IMR-90 (cell line): ENCODE data around the gene L3MBTL3. TPM values are rescaled to one million over a fixed set of nuclear protein-coding genes. Genes with fewer than 3 reads are reported as not detected.

Source experiments
- ATAC-seq: fragments of 200-7000 bp; cut with Tn5 transposase; 2 replicates; pipeline ENCODE4 v1.9.1; 2020; ENCODE audit warnings: low read depth, mild to moderate bottlenecking, moderate library complexity
- BruUV-seq: library from RNA; stranded (reverse); fragments of 400-500 nt; replicated peaks from 2 replicates; lab custom pipeline; 2021; lab: Mats Ljungman, UMichigan
- CTCF ChIA-PET: fragments of 300-600 bp; formaldehyde crosslinking; extraction: SDS; loops from one replicate; lab custom pipeline; 2021; ENCODE audit warnings: antibody characterized with exemption; lab: Yijun Ruan, JAX
- POLR2A ChIA-PET: fragments of 300-600 bp; sonication (Branson Sonifier 250); formaldehyde crosslinking; loops from one replicate; lab custom pipeline; 2022; ENCODE audit warnings: antibody characterized with exemption; ENCODE audit not compliant: unreplicated experiment; lab: Charles Lee
- DNase-seq: peaks from one replicate; pipeline ENCODE4 v3.0.0; 2013
- H2AFZ ChIP-seq: replicated peaks from 2 replicates; pipeline ENCODE3; 2013; ENCODE audit warnings: low read length, mild to moderate bottlenecking; ENCODE audit not compliant: poor library complexity
- H2AK5ac ChIP-seq: 2 replicates; pipeline ENCODE4 v1.6.1; 2013; ENCODE audit warnings: low read depth, low read length, inconsistent platforms
- H2AK9ac ChIP-seq: replicated peaks from 2 replicates; pipeline ENCODE3; 2013; ENCODE audit warnings: mild to moderate bottlenecking, low read depth, low read length, moderate library complexity; ENCODE audit not compliant: poor library complexity
- H2BK120ac ChIP-seq: 2 replicates; pipeline ENCODE4 v1.6.1; 2013; ENCODE audit warnings: low read depth, low read length, inconsistent platforms
- H2BK15ac ChIP-seq: 3 replicates; pipeline ENCODE4 v1.6.1; 2013; ENCODE audit warnings: low read depth, low read length, inconsistent platforms
- H2BK20ac ChIP-seq: 2 replicates; pipeline ENCODE4 v1.6.1; 2013; ENCODE audit warnings: low read depth, mild to moderate bottlenecking, inconsistent platforms, low read length, moderate library complexity
- H2BK5ac ChIP-seq: 2 replicates; pipeline ENCODE4 v1.6.1; 2013; ENCODE audit warnings: mild to moderate bottlenecking, low read depth, low read length, inconsistent platforms; ENCODE audit not compliant: poor library complexity, severe bottlenecking
- H3K14ac ChIP-seq: replicated peaks from 2 replicates; pipeline ENCODE4 v1.6.1; 2013; ENCODE audit warnings: low read depth, low read length, inconsistent platforms
- H3K18ac ChIP-seq: 2 replicates; pipeline ENCODE4 v1.6.1; 2013; ENCODE audit warnings: low read depth, low read length, control low read depth
- H3K23ac ChIP-seq: 2 replicates; pipeline ENCODE4 v1.6.1; 2013; ENCODE audit warnings: low read depth, low read length, inconsistent platforms
- H3K27ac ChIP-seq: 2 replicates; pipeline ENCODE4 v1.5.1; 2013; ENCODE audit warnings: mild to moderate bottlenecking, control low read depth, low read length; ENCODE audit not compliant: insufficient read depth
- H3K27me3 ChIP-seq: 2 replicates; pipeline ENCODE4 v1.6.1; 2013; ENCODE audit warnings: low read length; ENCODE audit not compliant: control insufficient read depth, insufficient read depth
- H3K36me3 ChIP-seq: 2 replicates; pipeline ENCODE4 v1.6.1; 2013; ENCODE audit warnings: low read length, mixed read lengths; ENCODE audit not compliant: control insufficient read depth, insufficient read depth
- H3K4ac ChIP-seq: 2 replicates; pipeline ENCODE4 v1.6.1; 2013; ENCODE audit warnings: low read depth, low read length, inconsistent platforms
- H3K4me1 ChIP-seq: 2 replicates; pipeline ENCODE4 v1.6.1; 2013; ENCODE audit warnings: low read length, mixed read lengths; ENCODE audit not compliant: control insufficient read depth, insufficient read depth
- H3K4me2 ChIP-seq: 2 replicates; pipeline ENCODE4 v1.6.1; 2013; ENCODE audit warnings: low read depth, mild to moderate bottlenecking, control low read depth, low read length, moderate library complexity
- H3K4me3 ChIP-seq: 2 replicates; pipeline ENCODE4 v1.5.1; 2013; ENCODE audit warnings: low read depth, mild to moderate bottlenecking, control low read depth, low read length, moderate library complexity; ENCODE audit not compliant: insufficient read depth
- H3K56ac ChIP-seq: 2 replicates; pipeline ENCODE4 v1.6.1; 2013; ENCODE audit warnings: low read length, inconsistent platforms; ENCODE audit not compliant: insufficient read depth; ENCODE audit errors: extremely low read depth
- H3K79me1 ChIP-seq, 2 experiments: 2 replicates each; pipeline ENCODE4 v1.6.1; 2013; ENCODE audit warnings: low read length in 2 of 2, inconsistent platforms in 1 of 2, low read depth in 1 of 2
- H3K9ac ChIP-seq: 2 replicates; pipeline ENCODE4 v1.6.1; 2013; ENCODE audit warnings: low read depth, low read length, control low read depth
- H3K9me1 ChIP-seq: 2 replicates; pipeline ENCODE4 v1.6.1; 2013; ENCODE audit warnings: low read length, inconsistent platforms; ENCODE audit not compliant: insufficient read depth
- H3K9me3 ChIP-seq: 2 replicates; pipeline ENCODE4 v1.6.1; 2013; ENCODE audit warnings: low read length; ENCODE audit not compliant: control insufficient read depth, insufficient read depth
- H4K20me1 ChIP-seq: 2 replicates; pipeline ENCODE4 v1.6.1; 2013; ENCODE audit warnings: low read length, inconsistent platforms; ENCODE audit not compliant: insufficient read depth
- H4K5ac ChIP-seq: 2 replicates; pipeline ENCODE4 v1.6.1; 2013; ENCODE audit warnings: mild to moderate bottlenecking, low read depth, low read length, control low read depth
- H4K8ac ChIP-seq, 2 experiments: 2 replicates each; pipeline ENCODE4 v1.6.1; 2013; ENCODE audit warnings: low read depth in 2 of 2, low read length in 2 of 2, control low read depth in 1 of 2, inconsistent platforms in 1 of 2
- H4K91ac ChIP-seq: 2 replicates; pipeline ENCODE4 v1.6.1; 2013; ENCODE audit warnings: low read depth, low read length, inconsistent platforms; ENCODE audit not compliant: insufficient read depth
- BHLHE40 ChIP-seq: fragments of 150-350 bp; IDR thresholded peaks from 2 replicates; pipeline ENCODE4 v1.6.1; 2016; ENCODE audit warnings: mild to moderate bottlenecking, low read depth, low read length
- CEBPB ChIP-seq: IDR thresholded peaks from 2 replicates; pipeline ENCODE4 v1.6.1; 2012; ENCODE audit warnings: low read depth, low read length, improper control_type of control experiment
- CHD1 ChIP-seq: IDR thresholded peaks from 2 replicates; pipeline ENCODE4 v1.6.1; 2012; ENCODE audit warnings: low read depth, low read length, improper control_type of control experiment
- CTCF ChIP-seq: conservative IDR thresholded peaks from 2 replicates; pipeline ENCODE4 v1.5.1; 2012; ENCODE audit warnings: mild to moderate bottlenecking, low read depth, low read length, improper control_type of control experiment
- ELK1 ChIP-seq: fragments of 150-350 bp; IDR thresholded peaks from 2 replicates; pipeline ENCODE4 v1.6.1; 2016; ENCODE audit warnings: low read depth, mild to moderate bottlenecking, low read length, moderate library complexity, borderline replicate concordance
- FOS ChIP-seq: fragments of 150-350 bp; IDR thresholded peaks from 2 replicates; pipeline ENCODE4 v1.6.1; 2016; ENCODE audit warnings: low read depth, low read length
- MAFK ChIP-seq: IDR thresholded peaks from 2 replicates; pipeline ENCODE4 v1.6.1; 2012; ENCODE audit warnings: low read depth, low read length, improper control_type of control experiment
- MAZ ChIP-seq: IDR thresholded peaks from 2 replicates; pipeline ENCODE4 v1.6.1; 2012; ENCODE audit warnings: low read depth, mild to moderate bottlenecking, low read length, improper control_type of control experiment, moderate library complexity, borderline replicate concordance
- MXI1 ChIP-seq: IDR thresholded peaks from 2 replicates; pipeline ENCODE4 v1.6.1; 2012; ENCODE audit warnings: low read depth, mild to moderate bottlenecking, low read length, moderate library complexity, borderline replicate concordance
- NFE2L2 ChIP-seq: fragments of 150-350 bp; IDR thresholded peaks from 2 replicates; pipeline ENCODE4 v1.6.1; 2016; ENCODE audit warnings: low read depth, mild to moderate bottlenecking, low read length
- POLR2A ChIP-seq: IDR thresholded peaks from 2 replicates; pipeline ENCODE4 v1.6.1; 2012; ENCODE audit warnings: mild to moderate bottlenecking, low read depth, low read length
- RAD21 ChIP-seq: IDR thresholded peaks from 2 replicates; pipeline ENCODE4 v1.6.1; 2012; ENCODE audit warnings: low read length, improper control_type of control experiment
- RCOR1 ChIP-seq: IDR thresholded peaks from 2 replicates; pipeline ENCODE4 v1.6.1; 2012; ENCODE audit warnings: mild to moderate bottlenecking, low read length, improper control_type of control experiment; ENCODE audit not compliant: insufficient replicate concordance
- RFX5 ChIP-seq: IDR thresholded peaks from 2 replicates; pipeline ENCODE4 v1.8.0; 2012; ENCODE audit warnings: low read depth, mild to moderate bottlenecking, low read length, moderate library complexity
- SMC3 ChIP-seq: fragments of 150-350 bp; IDR thresholded peaks from 2 replicates; pipeline ENCODE4 v1.6.1; 2016; ENCODE audit warnings: low read depth, mild to moderate bottlenecking, antibody characterized with exemption, low read length, moderate library complexity
- USF2 ChIP-seq: fragments of 150-350 bp; IDR thresholded peaks from 2 replicates; pipeline ENCODE4 v1.6.1; 2017; ENCODE audit warnings: mild to moderate bottlenecking, antibody characterized with exemption, low read length, low read depth
- WGBS, 2 experiments: methylation state at CpG; one replicate each; pipeline versions ENCODE4 v1.1.5 to v1.1.7; 2013; ENCODE audit warnings: missing lambda C conversion rate in 2 of 2; ENCODE audit not compliant: insufficient read length in 1 of 2; ENCODE audit errors: extremely low coverage in 2 of 2; 5-methylcytosine and 5-hydroxymethylcytosine counted together
- dilution Hi-C: fragments of 300-500 bp; cut with HindIII; formaldehyde crosslinking; loops from one replicate; pipeline ENCODE4 v1.14.3; 2018; ENCODE audit warnings: low sequenced_read_pairs; ENCODE audit not compliant: unreplicated experiment
- in situ Hi-C: fragments of 300-500 bp; cut with MboI; formaldehyde crosslinking; loops from 3 replicates; pipeline ENCODE4 v1.14.3; 2019; ENCODE audit warnings: low sequenced_read_pairs, inconsistent platforms, mixed read lengths
- intact Hi-C: fragments of 100-400 bp; cut with micrococcal nuclease; formaldehyde crosslinking; loops from 2 replicates; pipeline ENCODE4 v1.10.0; 2022
- polyA plus RNA-seq, 3 experiments: library from polyadenylated mRNA; depleted of rRNA; stranded (reverse); fragments of >200 nt; gene quantifications; 2 replicates each; pipeline ENCODE4 v1.2.3, GENCODE V29; 2012; ENCODE audit warnings: low replicate concordance in 1 of 3
- total RNA-seq: library from RNA; depleted of rRNA; stranded (reverse); fragments of >200 nt; gene quantifications from 2 replicates; pipeline ENCODE4 v1.2.3, GENCODE V29; 2012

The L3MBTL3 gene
- total and polyA plus RNA-seq, 2 of the 4 experiments (the other 2 are of a cell fraction): 7.2 to 10.9 TPM

GRCh38 chr6:130027948-130028347 lies 9.6 kb downstream of the L3MBTL3 start:
- no peak overlapping the region for H2AFZ ChIP-seq
- no peak overlapping the region for H3K4me2 ChIP-seq
- H2BK5ac ChIP-seq: no peak overlapping the region
- no peaks in the 10 kb centered on the region for H4K20me1 ChIP-seq
- no peak for TF ChIP-seq POLR2A
- no peak for TF ChIP-seq MAZ
- TF ChIP-seq FOS: no peak
- TF ChIP-seq CEBPB: no peak
- TF ChIP-seq CHD1: no peak
- TF ChIP-seq CTCF: no peak
- TF ChIP-seq SMC3: no peak
- no peak for TF ChIP-seq BHLHE40
- TF ChIP-seq RCOR1: no peak
- no peak for TF ChIP-seq MXI1
- TF ChIP-seq RAD21: no peak
- no peak for TF ChIP-seq MAFK
- TF ChIP-seq RFX5: no peak
- TF ChIP-seq NFE2L2: no peak
- TF ChIP-seq ELK1: no peak
- no peak for TF ChIP-seq USF2
- H2BK120ac ChIP-seq: no peak overlapping the region
- H3K18ac ChIP-seq: no peak overlapping the region
- no CpG with 5 or more reads among the region's 1 CpG for WGBS, 2 experiments
- H3K56ac ChIP-seq: no peak overlapping the region
- no peak overlapping the region for H3K9ac ChIP-seq
- intact Hi-C loops: no loop called here
- dilution Hi-C loops: no loop called here
- H3K9me1 ChIP-seq: peaks cover 5% of the 10 kb centered on the region
- no peak for ATAC-seq
- no peak overlapping the region for H3K4ac ChIP-seq
- H2AK9ac ChIP-seq: no peak overlapping the region
- peaks cover 3% of the 10 kb centered on the region for H3K4me1 ChIP-seq
- H3K27me3 ChIP-seq: no peaks in the 10 kb centered on the region
- H4K8ac ChIP-seq: no peak overlapping the region
- no TSS peak for BruUV-seq
- no peak for DNase-seq
- no peak overlapping the region for H4K91ac ChIP-seq
- H3K27ac ChIP-seq: no peak overlapping the region
- H2AK5ac ChIP-seq: no peak overlapping the region
- CTCF ChIA-PET: no interaction called here
- H3K14ac ChIP-seq: no peak overlapping the region
- H3K23ac ChIP-seq: no peak overlapping the region
- H3K9me3 ChIP-seq: no peaks in the 10 kb centered on the region
- peaks cover 30 to 33% of the 10 kb centered on the region in 2 experiments for H3K79me1 ChIP-seq
- no peak overlapping the region for H2BK20ac ChIP-seq
- in situ Hi-C loops: loop anchor here (5.0 to 10.0 kb wide), 3 partner anchors 363 to 533 kb away; no protein-coding TSS in a partner anchor
- H3K36me3 ChIP-seq: peaks cover 1% of the 10 kb centered on the region; the same call in 1 of the 2 replicates
- H4K5ac ChIP-seq: no peak overlapping the region
- H2BK15ac ChIP-seq: no peak overlapping the region
- no peak overlapping the region for H3K4me3 ChIP-seq
- POLR2A ChIA-PET: no interaction called here
